ENCODE results near the gene GRK5. TPM values are rescaled to one million over a fixed set of nuclear protein-coding genes. Genes with fewer than 3 reads are reported as not detected.

The GRK5 gene
- total and polyA plus RNA-seq, 5 donors from 2014 or later, result 5.1 to 46.4 (median 14.5) TPM

- no peaks in the 10 kb centered on the region for H3K9me3 ChIP-seq (ENCODE audit: control insufficient read depth in 2 of 2, low read length in 2 of 2)
- Mint-ChIP-seq H3K4me1 (peaks cover 4 to 11% (median 7%) of the 10 kb centered on the region in 4 donors), H3K27ac (no peak overlapping the region), H3K36me3 (no peaks in the 10 kb centered on the region), H3K27me3 (no peaks in the 10 kb centered on the region), H3K4me3 (no peak overlapping the region), H3K9me3 (no peaks in the 10 kb centered on the region)
- H3K4me1 ChIP-seq (ENCODE audit: control insufficient read depth, insufficient read depth, low read length, poor library complexity, severe bottlenecking), result peaks cover 6% of the 10 kb centered on the region
- H3K27me3 ChIP-seq (ENCODE audit: control insufficient read depth, insufficient read depth, low read length), result no peaks in the 10 kb centered on the region
- no peak for DNase-seq
- no peaks in the 10 kb centered on the region for H3K36me3 ChIP-seq (ENCODE audit: control insufficient read depth, insufficient read depth, low read length)
- no peak for ATAC-seq (ENCODE audit: low read depth in 2 of 2)
- H3K27ac ChIP-seq (ENCODE audit: insufficient read depth, low read length, poor library complexity, severe bottlenecking), result no peak overlapping the region
- H3K4me3 ChIP-seq (ENCODE audit: low read depth, low read length), result no peak overlapping the region
These were observed 17.5 kb upstream of the GRK5 start for GRCh38 chr10:119189811-119190282.

- no peak for DNase-seq
- H3K27me3 ChIP-seq (ENCODE audit: control insufficient read depth, insufficient read depth, low read length), result no peaks in the 10 kb centered on the region
- Mint-ChIP-seq H3K27ac (no peak overlapping the region), H3K36me3 (no peaks in the 10 kb centered on the region), H3K9me3 (no peaks in the 10 kb centered on the region), H3K4me1 (peaks cover 4 to 11% (median 7%) of the 10 kb centered on the region in 4 donors), H3K4me3 (no peak overlapping the region), H3K27me3 (no peaks in the 10 kb centered on the region)
- H3K4me3 ChIP-seq (ENCODE audit: low read depth, low read length), result no peak overlapping the region
- H3K4me1 ChIP-seq (ENCODE audit: control insufficient read depth, insufficient read depth, low read length, poor library complexity, severe bottlenecking), result peaks cover 6% of the 10 kb centered on the region
- no peaks in the 10 kb centered on the region for H3K36me3 ChIP-seq (ENCODE audit: control insufficient read depth, insufficient read depth, low read length)
- H3K9me3 ChIP-seq (ENCODE audit: control insufficient read depth in 2 of 2, low read length in 2 of 2), result no peaks in the 10 kb centered on the region
- no peak overlapping the region for H3K27ac ChIP-seq (ENCODE audit: insufficient read depth, low read length, poor library complexity, severe bottlenecking)
- no peak for ATAC-seq (ENCODE audit: low read depth in 2 of 2)
These were observed 17.0 kb upstream of the GRK5 start for GRCh38 chr10:119190353-119190752.

GRCh38 chr10:119190954-119191785, 16.2 kb upstream of the GRK5 start:
- Mint-ChIP-seq H3K36me3 (no peaks in the 10 kb centered on the region), H3K27me3 (no peaks in the 10 kb centered on the region), H3K9me3 (no peaks in the 10 kb centered on the region), H3K4me1 (peaks cover 4 to 11% (median 7%) of the 10 kb centered on the region in 4 donors), H3K4me3 (no peak overlapping the region), H3K27ac (peak overlapping the region in 1 of 3 donors; percentile 35)
- no peak overlapping the region for H3K27ac ChIP-seq (ENCODE audit: insufficient read depth, low read length, poor library complexity, severe bottlenecking)
- H3K9me3 ChIP-seq (ENCODE audit: control insufficient read depth in 2 of 2, low read length in 2 of 2), result no peaks in the 10 kb centered on the region
- H3K27me3 ChIP-seq (ENCODE audit: control insufficient read depth, insufficient read depth, low read length), result no peaks in the 10 kb centered on the region
- H3K36me3 ChIP-seq (ENCODE audit: control insufficient read depth, insufficient read depth, low read length), result no peaks in the 10 kb centered on the region
- H3K4me3 ChIP-seq (ENCODE audit: low read depth, low read length), result no peak overlapping the region
- DNase-seq (no peak), ATAC-seq (ENCODE audit: low read depth in 2 of 2) (no peak)
- H3K4me1 ChIP-seq (ENCODE audit: control insufficient read depth, insufficient read depth, low read length, poor library complexity, severe bottlenecking), result peaks cover 6% of the 10 kb centered on the region

- Mint-ChIP-seq H3K27me3 (no peaks in the 10 kb centered on the region), H3K9me3 (no peaks in the 10 kb centered on the region), H3K4me3 (no peak overlapping the region), H3K36me3 (no peaks in the 10 kb centered on the region), H3K4me1 (peaks cover 4 to 11% (median 7%) of the 10 kb centered on the region in 4 donors), H3K27ac (peak overlapping the region in 1 of 3 donors; percentile 46)
- ATAC-seq (ENCODE audit: low read depth in 2 of 2), result no peak
- Histone ChIP-seq H3K9me3 (ENCODE audit: control insufficient read depth in 2 of 2, low read length in 2 of 2) (no peaks in the 10 kb centered on the region), H3K27ac (ENCODE audit: insufficient read depth, low read length, poor library complexity, severe bottlenecking) (no peak overlapping the region), H3K36me3 (ENCODE audit: control insufficient read depth, insufficient read depth, low read length) (no peaks in the 10 kb centered on the region), H3K4me3 (ENCODE audit: low read depth, low read length) (no peak overlapping the region), H3K27me3 (ENCODE audit: control insufficient read depth, insufficient read depth, low read length) (no peaks in the 10 kb centered on the region), H3K4me1 (ENCODE audit: control insufficient read depth, insufficient read depth, low read length, poor library complexity, severe bottlenecking) (peaks cover 6% of the 10 kb centered on the region)
- no peak for DNase-seq
These were observed 15.5 kb upstream of the GRK5 start for GRCh38 chr10:119191881-119192280.

- Mint-ChIP-seq H3K4me3 (no peak overlapping the region), H3K27me3 (no peaks in the 10 kb centered on the region), H3K27ac (peak overlapping the region; percentile 53 to 60 (median 58)), H3K36me3 (no peaks in the 10 kb centered on the region), H3K9me3 (peaks cover 0 to 1% (median 0%) of the 10 kb centered on the region in 7 donors), H3K4me1 (peaks cover 0 to 6% (median 0%) of the 10 kb centered on the region in 4 donors)
- ATAC-seq (ENCODE audit: low read depth in 2 of 2), result peak; percentile 49 to 61
- Histone ChIP-seq H3K4me3 (ENCODE audit: low read depth, low read length) (no peak overlapping the region), H3K4me1 (ENCODE audit: control insufficient read depth, insufficient read depth, low read length, poor library complexity, severe bottlenecking) (no peaks in the 10 kb centered on the region), H3K27me3 (ENCODE audit: control insufficient read depth, insufficient read depth, low read length) (no peaks in the 10 kb centered on the region), H3K9me3 (ENCODE audit: control insufficient read depth in 2 of 2, low read length in 2 of 2) (no peaks in the 10 kb centered on the region), H3K27ac (ENCODE audit: insufficient read depth, low read length, poor library complexity, severe bottlenecking) (no peak overlapping the region), H3K36me3 (ENCODE audit: control insufficient read depth, insufficient read depth, low read length) (no peaks in the 10 kb centered on the region)
- DNase-seq, result peak in 1 of 3 donors; percentile 61
These were observed 9.4 kb upstream of the GRK5 start for GRCh38 chr10:119197921-119198320.

GRCh38 chr10:119198438-119198837, 8.9 kb upstream of the GRK5 start:
- Mint-ChIP-seq H3K9me3 (peaks cover 0 to 1% (median 0%) of the 10 kb centered on the region in 7 donors), H3K36me3 (no peaks in the 10 kb centered on the region), H3K4me3 (peak overlapping the region in 1 of 4 donors; percentile 35), H3K27ac (peak overlapping the region in 2 of 3 donors; percentile 53 to 58), H3K4me1 (peaks cover 0 to 6% (median 0%) of the 10 kb centered on the region in 4 donors), H3K27me3 (no peaks in the 10 kb centered on the region)
- Histone ChIP-seq H3K4me3 (ENCODE audit: low read depth, low read length) (no peak overlapping the region), H3K27me3 (ENCODE audit: control insufficient read depth, insufficient read depth, low read length) (no peaks in the 10 kb centered on the region), H3K9me3 (ENCODE audit: control insufficient read depth in 2 of 2, low read length in 2 of 2) (no peaks in the 10 kb centered on the region), H3K27ac (ENCODE audit: insufficient read depth, low read length, poor library complexity, severe bottlenecking) (no peak overlapping the region), H3K36me3 (ENCODE audit: control insufficient read depth, insufficient read depth, low read length) (no peaks in the 10 kb centered on the region), H3K4me1 (ENCODE audit: control insufficient read depth, insufficient read depth, low read length, poor library complexity, severe bottlenecking) (no peaks in the 10 kb centered on the region)
- no peak for ATAC-seq (ENCODE audit: low read depth in 2 of 2)
- peak in 1 of 3 donors; percentile 32 for DNase-seq

- peaks cover 0 to 6% (median 0%) of the 10 kb centered on the region in 4 donors for H3K4me1 Mint-ChIP-seq
- H3K4me3 Mint-ChIP-seq, result no peak overlapping the region
- no peaks in the 10 kb centered on the region for H3K27me3 Mint-ChIP-seq
- no peaks in the 10 kb centered on the region for H3K4me1 ChIP-seq (ENCODE audit: control insufficient read depth, insufficient read depth, low read length, poor library complexity, severe bottlenecking)
- H3K36me3 ChIP-seq (ENCODE audit: control insufficient read depth, insufficient read depth, low read length), result no peaks in the 10 kb centered on the region
- peaks cover 0 to 1% (median 0%) of the 10 kb centered on the region in 7 donors for H3K9me3 Mint-ChIP-seq
- H3K4me3 ChIP-seq (ENCODE audit: low read depth, low read length), result no peak overlapping the region
- H3K36me3 Mint-ChIP-seq, result no peaks in the 10 kb centered on the region
- DNase-seq (peak; percentile 15 to 76 (median 46)), ATAC-seq (ENCODE audit: low read depth in 2 of 2) (peak; percentile 72 to 74)
- no peak overlapping the region for H3K27ac ChIP-seq (ENCODE audit: insufficient read depth, low read length, poor library complexity, severe bottlenecking)
- no peaks in the 10 kb centered on the region for H3K27me3 ChIP-seq (ENCODE audit: control insufficient read depth, insufficient read depth, low read length)
- peak overlapping the region in 2 of 3 donors; percentile 42 to 78 for H3K27ac Mint-ChIP-seq
- H3K9me3 ChIP-seq (ENCODE audit: control insufficient read depth in 2 of 2, low read length in 2 of 2), result no peaks in the 10 kb centered on the region
These were observed 8.0 kb upstream of the GRK5 start for GRCh38 chr10:119199231-119199992.

Data from CD4-positive, CD25-positive, alpha-beta regulatory T cell (primary cell).